Stimulated activated CD8-positive, alpha-beta memory T cell treated with anti-CD3 and anti-CD28 coated beads, Interleukin-15, amount 100 ng/mL, for 4 hours (primary cell): Measurements from ENCODE around the gene CAPZA3.
"Not testable (repeated sequence)": the region's sequence is repeated elsewhere in the genome, so short reads cannot be mapped to it uniquely, and the experiment has no call there.

Source experiments
- DNase-seq, 2 donors: peaks; one replicate each; pipeline ENCODE4 v3.0.0-alpha.2; 2020; ENCODE audit warnings: low read depth in 2 of 2

CAPZA3 gene

GRCh38 chr12:18737819-18738218 is at the start of gene CAPZA3, which contains the start of gene PLCZ1:
CAPZA3 (plus strand) TSS chr12:18738119; CDS start chr12:18738269, 150 bp downstream.
PLCZ1 (minus strand) TSS chr12:18738012; CDS start chr12:18737371, 641 bp downstream.
- DNase-seq, result no peak

- DNase-seq, result no peak
These were observed 48.1 kb upstream of the CAPZA3 start for GRCh38 chr12:18689771-18690170.

- no peak for DNase-seq
These were observed 47.3 kb upstream of the CAPZA3 start for GRCh38 chr12:18690653-18691052.

- not testable (repeated sequence) for DNase-seq
These were observed 43.9 kb upstream of the CAPZA3 start for GRCh38 chr12:18693986-18694385.

GRCh38 chr12:18696971-18697602 is 40.8 kb upstream of the CAPZA3 start:
- no peak for DNase-seq

- DNase-seq, result no peak
These were observed 37.6 kb upstream of the CAPZA3 start for GRCh38 chr12:18700271-18700670.

GRCh38 chr12:18703321-18703720 is 34.6 kb upstream of the CAPZA3 start:
- no peak for DNase-seq

GRCh38 chr12:18703911-18704310 is 34.0 kb upstream of the CAPZA3 start:
- DNase-seq, result no peak

GRCh38 chr12:18706798-18707197 is 31.1 kb upstream of the CAPZA3 start:
- no peak for DNase-seq

- DNase-seq, result no peak
These were observed 21.7 kb upstream of the CAPZA3 start for GRCh38 chr12:18716236-18716635.

- no peak for DNase-seq
These were observed 19.5 kb upstream of the CAPZA3 start for GRCh38 chr12:18718462-18718861.

GRCh38 chr12:18719922-18720510 is 17.9 kb upstream of the CAPZA3 start:
- DNase-seq, result no peak

GRCh38 chr12:18720690-18721089 is 17.2 kb upstream of the CAPZA3 start:
- DNase-seq, result no peak

- no peak for DNase-seq
These were observed 16.5 kb upstream of the CAPZA3 start for GRCh38 chr12:18721452-18721851.

- DNase-seq, result no peak
These were observed 14.2 kb upstream of the CAPZA3 start for GRCh38 chr12:18723752-18724151.

GRCh38 chr12:18731156-18731555 is 6.8 kb upstream of the CAPZA3 start:
- no peak for DNase-seq

GRCh38 chr12:18747895-18748294 is 10.0 kb downstream of the CAPZA3 start:
- no peak for DNase-seq

GRCh38 chr12:18749386-18749957 is 11.6 kb downstream of the CAPZA3 start:
- DNase-seq, result no peak

GRCh38 chr12:18750085-18750484 is 12.2 kb downstream of the CAPZA3 start:
- DNase-seq, result no peak

GRCh38 chr12:18751866-18752265 is 13.9 kb downstream of the CAPZA3 start:
- no peak for DNase-seq

GRCh38 chr12:18752280-18752920 is 14.5 kb downstream of the CAPZA3 start:
- DNase-seq, result no peak

GRCh38 chr12:18752947-18753346 is 15.0 kb downstream of the CAPZA3 start:
- no peak for DNase-seq
